HepG2 (cell line): ENCODE results near the gene ADAMTS13. TPM values are rescaled to one million over a fixed set of nuclear protein-coding genes. Genes with fewer than 3 reads are reported as not detected.

Experiments used
- AGO2 ChIP-seq: fragments of 200-400 bp; formaldehyde crosslinking; optimal IDR thresholded peaks from 2 replicates; pipeline ENCODE3; 2017; ENCODE audit warnings: mild to moderate bottlenecking, low read depth, low read length, moderate library complexity
- ELF3 ChIP-seq: IDR thresholded peaks from 2 replicates; pipeline ENCODE4 v1.6.1; 2016; ENCODE audit warnings: missing genetic modification reagents, missing compliant biosample characterization
- JDP2 ChIP-seq: sonication (generic); formaldehyde crosslinking; IDR thresholded peaks from 2 replicates; pipeline ENCODE4 v1.8.1; 2022; ENCODE audit warnings: missing genetic modification reagents, borderline replicate concordance
- JUN ChIP-seq: sonication (generic); formaldehyde crosslinking; IDR thresholded peaks from 2 replicates; pipeline ENCODE4 v1.4.0; 2020; ENCODE audit warnings: mild to moderate bottlenecking, missing genetic modification reagents
- KAT7 ChIP-seq: IDR thresholded peaks from 2 replicates; pipeline ENCODE4 v1.6.1; 2018; ENCODE audit warnings: borderline replicate concordance, missing compliant biosample characterization
- MAFF ChIP-seq: IDR thresholded peaks from 2 replicates; pipeline ENCODE4 v1.6.1; 2011; ENCODE audit warnings: low read depth, low read length, improper control_type of control experiment
- PHF8 ChIP-seq: sonication (generic); formaldehyde crosslinking; IDR thresholded peaks from 2 replicates; pipeline ENCODE4 v1.5.0; 2020; ENCODE audit warnings: missing genetic modification reagents
- RAD21 ChIP-seq: fragments of 450-650 bp; formaldehyde crosslinking; IDR thresholded peaks from 2 replicates; pipeline ENCODE4 v1.5.0; 2020; ENCODE audit warnings: mild to moderate bottlenecking
- REL ChIP-seq: sonication (generic); formaldehyde crosslinking; conservative IDR thresholded peaks from 2 replicates; pipeline ENCODE4 v1.8.0; 2022; ENCODE audit warnings: mild to moderate bottlenecking, missing genetic modification reagents, moderate library complexity
- TBX2 ChIP-seq: sonication (generic); formaldehyde crosslinking; IDR thresholded peaks from 2 replicates; pipeline ENCODE4 v1.5.0; 2020; ENCODE audit warnings: missing genetic modification reagents, mild to moderate bottlenecking, borderline replicate concordance
- ZFP36L1 ChIP-seq: sonication (generic); formaldehyde crosslinking; IDR thresholded peaks from 2 replicates; pipeline ENCODE4 v1.8.0; 2022; ENCODE audit warnings: mild to moderate bottlenecking, missing genetic modification reagents, moderate library complexity
- ZMYM3 ChIP-seq: sonication (generic); formaldehyde crosslinking; IDR thresholded peaks from 2 replicates; pipeline ENCODE4 v1.5.1; 2020; ENCODE audit warnings: mild to moderate bottlenecking, missing genetic modification reagents
- ZNF451 ChIP-seq: sonication (generic); formaldehyde crosslinking; IDR thresholded peaks from 2 replicates; pipeline ENCODE4 v1.5.0; 2020; ENCODE audit warnings: mild to moderate bottlenecking, missing genetic modification reagents
- ZNF746 ChIP-seq: sonication (generic); formaldehyde crosslinking; IDR thresholded peaks from 2 replicates; pipeline ENCODE4 v1.8.0; 2022; ENCODE audit warnings: mild to moderate bottlenecking, missing genetic modification reagents
- ZNF772 ChIP-seq: sonication (generic); formaldehyde crosslinking; IDR thresholded peaks from 2 replicates; pipeline ENCODE4 v1.5.0; 2020; ENCODE audit warnings: mild to moderate bottlenecking, missing genetic modification reagents
- ZNF782 ChIP-seq: sonication (generic); formaldehyde crosslinking; IDR thresholded peaks from 2 replicates; pipeline ENCODE4 v1.4.0; 2020; ENCODE audit warnings: missing genetic modification reagents, mild to moderate bottlenecking, borderline replicate concordance
- ZNF878 ChIP-seq: sonication (generic); formaldehyde crosslinking; IDR thresholded peaks from 2 replicates; pipeline ENCODE4 v1.8.1; 2023; ENCODE audit warnings: mild to moderate bottlenecking, missing genetic modification reagents, moderate library complexity
- polyA plus RNA-seq, 8 experiments: library from polyadenylated mRNA; depleted of rRNA in 3 of 8; stranded (reverse) in 7 of 8; unstranded in 1 of 8; fragments of >200 nt; fragmentation: Illumina TruSeq in 4 of 8; extraction: Trizol in 4 of 8; gene quantifications; 2 replicates each; pipeline versions ENCODE4 v1.2.1 to v1.2.3, GENCODE V29; 2011 to 2016; ENCODE audit warnings: low read depth in 4 of 8, missing spikeins in 1 of 8, mixed read lengths in 1 of 8; ENCODE audit not compliant: insufficient read depth in 1 of 8
- total RNA-seq, 5 experiments: library from RNA; depleted of rRNA; stranded (reverse); fragments of >200 nt; fragmentation: Illumina TruSeq; extraction: Trizol; gene quantifications; 2 replicates each; pipeline ENCODE4 v1.2.3, GENCODE V29; 2016; ENCODE audit warnings: low read depth in 1 of 5
- TF ChIP-seq, protein P1 (sequence below): sonication (generic); formaldehyde crosslinking; IDR thresholded peaks from 2 replicates; pipeline ENCODE4 v1.4.0; 2020; ENCODE audit warnings: missing genetic modification reagents
- TF ChIP-seq, protein P2 (sequence below): sonication (generic); formaldehyde crosslinking; IDR thresholded peaks from 2 replicates; pipeline ENCODE4 v1.8.0; 2022; ENCODE audit warnings: missing genetic modification reagents, mild to moderate bottlenecking, moderate library complexity, borderline replicate concordance
- TF ChIP-seq, protein P3 (sequence below): sonication (generic); formaldehyde crosslinking; IDR thresholded peaks from 2 replicates; pipeline ENCODE4 v1.9.0; 2022; ENCODE audit warnings: low read depth, missing genetic modification reagents
- TF ChIP-seq, protein P4 (sequence below): IDR thresholded peaks from 2 replicates; pipeline ENCODE4 v1.6.1; 2016
- TF ChIP-seq, protein P5 (sequence below): sonication (generic); formaldehyde crosslinking; IDR thresholded peaks from 2 replicates; pipeline ENCODE4 v1.5.0; 2020; ENCODE audit warnings: mild to moderate bottlenecking, missing genetic modification reagents, moderate library complexity

Gene ADAMTS13
- total and polyA plus RNA-seq, 2 of the 13 experiments (the other 11 are each of a cell fraction or from before 2014, with no cell fraction given), result 0.91 to 4.5 TPM

DNA sequence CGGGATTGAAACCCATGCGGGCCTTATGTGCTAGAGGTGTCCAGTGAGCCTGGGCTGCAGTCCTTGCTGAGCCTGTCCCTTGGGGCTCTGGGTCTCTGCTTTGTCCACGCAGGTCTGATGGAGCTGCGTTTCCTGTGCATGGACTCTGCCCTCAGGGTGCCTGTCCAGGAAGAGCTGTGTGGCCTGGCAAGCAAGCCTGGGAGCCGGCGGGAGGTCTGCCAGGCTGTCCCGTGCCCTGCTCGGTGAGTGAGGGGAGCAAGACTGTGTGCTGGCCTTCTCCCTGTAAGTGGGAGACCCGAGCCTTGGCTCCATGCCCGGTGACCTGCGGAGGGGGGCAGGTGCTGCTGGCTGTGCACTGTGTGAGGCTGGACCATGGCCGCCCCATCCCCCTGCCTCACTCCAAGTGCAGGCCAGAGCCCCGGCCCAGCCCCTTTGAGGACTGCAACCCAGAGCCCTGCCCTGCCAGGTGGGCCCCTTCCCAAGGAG lies 26.4 kb downstream of the ADAMTS13 start (continued):
- TF ChIP-seq JDP2 (CRISPR knock-in tag) (no peak), REL (CRISPR knock-in tag) (0 out of 2 replicates have a peak, but pooled peaks have one; percentile 36), ZNF782 (CRISPR knock-in tag) (no peak), ELF3 (CRISPR knock-in tag) (0 out of 2 replicates have a peak, but pooled peaks have one; percentile 12), ZNF451 (CRISPR knock-in tag) (no peak), JUN (no peak), ZNF878 (CRISPR knock-in tag) (no peak), ZNF772 (CRISPR knock-in tag) (peak; percentile 30; the same call in 1 of the 2 replicates), ZMYM3 (CRISPR knock-in tag) (peak; percentile 52), MAFF (no peak), ZFP36L1 (no peak), ZNF746 (no peak), KAT7 (CRISPR knock-in tag) (no peak), PHF8 (peak; percentile 48; the same call in 1 of the 2 replicates), RAD21 (CRISPR knock-in tag) (no peak), AGO2 (no peak), TBX2 (CRISPR knock-in tag) (peak; percentile 38; the same call in 1 of the 2 replicates)
- TF ChIP-seq, protein P1, sequence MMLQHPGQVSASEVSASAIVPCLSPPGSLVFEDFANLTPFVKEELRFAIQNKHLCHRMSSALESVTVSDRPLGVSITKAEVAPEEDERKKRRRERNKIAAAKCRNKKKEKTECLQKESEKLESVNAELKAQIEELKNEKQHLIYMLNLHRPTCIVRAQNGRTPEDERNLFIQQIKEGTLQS (CRISPR knock-in tag), result 0 out of 2 replicates have a peak, but pooled peaks have one; percentile 39
- TF ChIP-seq, protein P2, sequence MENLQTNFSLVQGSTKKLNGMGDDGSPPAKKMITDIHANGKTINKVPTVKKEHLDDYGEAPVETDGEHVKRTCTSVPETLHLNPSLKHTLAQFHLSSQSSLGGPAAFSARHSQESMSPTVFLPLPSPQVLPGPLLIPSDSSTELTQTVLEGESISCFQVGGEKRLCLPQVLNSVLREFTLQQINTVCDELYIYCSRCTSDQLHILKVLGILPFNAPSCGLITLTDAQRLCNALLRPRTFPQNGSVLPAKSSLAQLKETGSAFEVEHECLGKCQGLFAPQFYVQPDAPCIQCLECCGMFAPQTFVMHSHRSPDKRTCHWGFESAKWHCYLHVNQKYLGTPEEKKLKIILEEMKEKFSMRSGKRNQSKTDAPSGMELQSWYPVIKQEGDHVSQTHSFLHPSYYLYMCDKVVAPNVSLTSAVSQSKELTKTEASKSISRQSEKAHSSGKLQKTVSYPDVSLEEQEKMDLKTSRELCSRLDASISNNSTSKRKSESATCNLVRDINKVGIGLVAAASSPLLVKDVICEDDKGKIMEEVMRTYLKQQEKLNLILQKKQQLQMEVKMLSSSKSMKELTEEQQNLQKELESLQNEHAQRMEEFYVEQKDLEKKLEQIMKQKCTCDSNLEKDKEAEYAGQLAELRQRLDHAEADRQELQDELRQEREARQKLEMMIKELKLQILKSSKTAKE (CRISPR knock-in tag), result no peak
- TF ChIP-seq, protein P3, sequence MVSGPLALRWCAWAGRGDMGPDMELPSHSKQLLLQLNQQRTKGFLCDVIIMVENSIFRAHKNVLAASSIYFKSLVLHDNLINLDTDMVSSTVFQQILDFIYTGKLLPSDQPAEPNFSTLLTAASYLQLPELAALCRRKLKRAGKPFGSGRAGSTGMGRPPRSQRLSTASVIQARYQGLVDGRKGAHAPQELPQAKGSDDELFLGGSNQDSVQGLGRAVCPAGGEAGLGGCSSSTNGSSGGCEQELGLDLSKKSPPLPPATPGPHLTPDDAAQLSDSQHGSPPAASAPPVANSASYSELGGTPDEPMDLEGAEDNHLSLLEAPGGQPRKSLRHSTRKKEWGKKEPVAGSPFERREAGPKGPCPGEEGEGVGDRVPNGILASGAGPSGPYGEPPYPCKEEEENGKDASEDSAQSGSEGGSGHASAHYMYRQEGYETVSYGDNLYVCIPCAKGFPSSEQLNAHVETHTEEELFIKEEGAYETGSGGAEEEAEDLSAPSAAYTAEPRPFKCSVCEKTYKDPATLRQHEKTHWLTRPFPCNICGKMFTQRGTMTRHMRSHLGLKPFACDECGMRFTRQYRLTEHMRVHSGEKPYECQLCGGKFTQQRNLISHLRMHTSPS (CRISPR knock-in tag), result peak; percentile 87
- TF ChIP-seq, protein P4, sequence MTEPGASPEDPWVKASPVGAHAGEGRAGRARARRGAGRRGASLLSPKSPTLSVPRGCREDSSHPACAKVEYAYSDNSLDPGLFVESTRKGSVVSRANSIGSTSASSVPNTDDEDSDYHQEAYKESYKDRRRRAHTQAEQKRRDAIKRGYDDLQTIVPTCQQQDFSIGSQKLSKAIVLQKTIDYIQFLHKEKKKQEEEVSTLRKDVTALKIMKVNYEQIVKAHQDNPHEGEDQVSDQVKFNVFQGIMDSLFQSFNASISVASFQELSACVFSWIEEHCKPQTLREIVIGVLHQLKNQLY (CRISPR knock-in tag), result no peak
- TF ChIP-seq, protein P5, sequence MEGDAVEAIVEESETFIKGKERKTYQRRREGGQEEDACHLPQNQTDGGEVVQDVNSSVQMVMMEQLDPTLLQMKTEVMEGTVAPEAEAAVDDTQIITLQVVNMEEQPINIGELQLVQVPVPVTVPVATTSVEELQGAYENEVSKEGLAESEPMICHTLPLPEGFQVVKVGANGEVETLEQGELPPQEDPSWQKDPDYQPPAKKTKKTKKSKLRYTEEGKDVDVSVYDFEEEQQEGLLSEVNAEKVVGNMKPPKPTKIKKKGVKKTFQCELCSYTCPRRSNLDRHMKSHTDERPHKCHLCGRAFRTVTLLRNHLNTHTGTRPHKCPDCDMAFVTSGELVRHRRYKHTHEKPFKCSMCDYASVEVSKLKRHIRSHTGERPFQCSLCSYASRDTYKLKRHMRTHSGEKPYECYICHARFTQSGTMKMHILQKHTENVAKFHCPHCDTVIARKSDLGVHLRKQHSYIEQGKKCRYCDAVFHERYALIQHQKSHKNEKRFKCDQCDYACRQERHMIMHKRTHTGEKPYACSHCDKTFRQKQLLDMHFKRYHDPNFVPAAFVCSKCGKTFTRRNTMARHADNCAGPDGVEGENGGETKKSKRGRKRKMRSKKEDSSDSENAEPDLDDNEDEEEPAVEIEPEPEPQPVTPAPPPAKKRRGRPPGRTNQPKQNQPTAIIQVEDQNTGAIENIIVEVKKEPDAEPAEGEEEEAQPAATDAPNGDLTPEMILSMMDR (CRISPR knock-in tag), result peak; percentile 12; the same call in 1 of the 2 replicates
